Measurements from ENCODE around the gene NPDC1.
"Not testable (repeated sequence)": the region's sequence is repeated elsewhere in the genome, so short reads cannot be mapped to it uniquely, and the experiment has no call there.

NPDC1 gene

GRCh38 chr9:137074657-137075274 lies 28.8 kb upstream of the NPDC1 start:
- no peak for DNase-seq (ENCODE audit: low read depth)

GRCh38 chr9:137073992-137074399 lies 28.0 kb upstream of the NPDC1 start:
- no peak for DNase-seq (ENCODE audit: low read depth)

GRCh38 chr9:137071282-137071681 lies 25.3 kb upstream of the NPDC1 start:
- DNase-seq (ENCODE audit: low read depth) = no peak

- no peak for DNase-seq (ENCODE audit: low read depth)
Observed at GRCh38 chr9:137070906-137071275, 24.9 kb upstream of the NPDC1 start.

- peak; percentile 58 for DNase-seq (ENCODE audit: low read depth)
Observed at GRCh38 chr9:137070201-137070905, 24.4 kb upstream of the NPDC1 start, which contains the start of gene SAPCD2. TSS of gene SAPCD2 (minus strand) at chr9:137070557. CDS start at chr9:137070460, 97 bp downstream.

- no peak for DNase-seq (ENCODE audit: low read depth)
Observed at GRCh38 chr9:137069508-137070091, 23.6 kb upstream of the NPDC1 start.

GRCh38 chr9:137068539-137069507 lies 22.8 kb upstream of the NPDC1 start:
- DNase-seq (ENCODE audit: low read depth) = no peak

- peak; percentile 70 for DNase-seq (ENCODE audit: low read depth)
Observed at GRCh38 chr9:137067860-137068538, 22.0 kb upstream of the NPDC1 start.

GRCh38 chr9:137066096-137066861 lies 20.3 kb upstream of the NPDC1 start:
- DNase-seq (ENCODE audit: low read depth) = no peak

GRCh38 chr9:137065336-137065967 lies 19.5 kb upstream of the NPDC1 start:
- DNase-seq (ENCODE audit: low read depth) = no peak

GRCh38 chr9:137064880-137065164 lies 18.8 kb upstream of the NPDC1 start:
- no peak for DNase-seq (ENCODE audit: low read depth)

- peak; percentile 48 for DNase-seq (ENCODE audit: low read depth)
Observed at GRCh38 chr9:137064027-137064879, 18.3 kb upstream of the NPDC1 start.

- DNase-seq (ENCODE audit: low read depth) = no peak
Observed at GRCh38 chr9:137063311-137064026, 17.5 kb upstream of the NPDC1 start.

GRCh38 chr9:137062798-137063197 lies 16.8 kb upstream of the NPDC1 start:
- DNase-seq (ENCODE audit: low read depth) = not testable (repeated sequence)

GRCh38 chr9:137062384-137062783 lies 16.4 kb upstream of the NPDC1 start:
- DNase-seq (ENCODE audit: low read depth) = no peak

GRCh38 chr9:137058521-137059234 lies 12.7 kb upstream of the NPDC1 start:
- no peak for DNase-seq (ENCODE audit: low read depth)

- no peak for DNase-seq (ENCODE audit: low read depth)
Observed at GRCh38 chr9:137057545-137057944, 11.6 kb upstream of the NPDC1 start.

- no peak for DNase-seq (ENCODE audit: low read depth)
Observed at GRCh38 chr9:137056739-137057415, 10.9 kb upstream of the NPDC1 start.
